Middle frontal gyrus (tissue), 1 donor: ENCODE data around the gene NR1D2.
"Not testable (repeated sequence)": the region's sequence is repeated elsewhere in the genome, so short reads cannot be mapped to it uniquely, and the experiment has no call there.

Experiments used
- DNase-seq: peaks from one replicate; pipeline ENCODE4 v3.0.0-alpha.2; 2015; ENCODE audit warnings: low spot score; ENCODE audit errors: extremely low spot score

Gene NR1D2

GRCh38 chr3:23944861-23945662 is at the start of gene NR1D2:
NR1D2 (plus strand) TSS chr3:23945286; CDS start chr3:23945579, 293 bp downstream.
- peak; percentile 70 for DNase-seq

DNA sequence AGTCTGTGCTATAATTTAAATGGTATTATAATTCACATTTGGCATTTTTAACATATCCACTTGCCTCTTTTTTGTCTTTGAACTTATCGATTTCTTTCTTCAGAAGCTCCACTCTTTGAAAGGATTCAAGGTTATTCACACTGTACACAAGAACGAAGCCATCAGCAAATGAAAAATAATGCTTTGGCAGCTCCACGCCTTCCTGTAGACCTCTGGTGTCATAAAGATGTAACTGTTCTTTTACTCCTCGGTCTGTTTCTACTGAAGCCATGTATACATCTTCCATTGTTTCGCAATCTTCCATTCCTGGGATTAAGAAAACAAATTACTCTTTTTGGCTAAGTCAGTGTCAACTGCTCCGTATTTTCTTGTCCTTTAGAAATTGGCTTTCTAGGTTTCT is 44.3 kb upstream of the NR1D2 start:
- DNase-seq: no peak

DNA sequence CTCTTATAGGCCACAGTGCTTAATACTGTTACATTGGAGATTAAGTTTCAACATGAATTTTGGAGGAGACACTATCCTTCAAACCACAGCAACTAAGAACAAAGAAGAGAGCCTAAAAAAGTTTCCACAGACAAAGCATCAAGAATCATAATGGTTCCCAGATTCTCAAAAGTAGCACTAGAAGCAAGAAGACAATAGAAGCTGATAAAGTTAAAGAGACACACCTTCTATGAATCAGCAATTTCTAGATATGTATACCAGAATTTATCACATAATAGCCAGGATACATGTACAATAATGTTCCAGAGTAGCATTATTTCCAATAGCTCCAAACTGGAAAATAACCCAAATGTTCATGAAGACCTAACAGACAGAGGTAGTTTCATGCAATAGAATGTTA is 40.5 kb upstream of the NR1D2 start:
- no peak for DNase-seq

GRCh38 chr3:23909341-23909740 is 35.7 kb upstream of the NR1D2 start:
- no peak for DNase-seq

DNA sequence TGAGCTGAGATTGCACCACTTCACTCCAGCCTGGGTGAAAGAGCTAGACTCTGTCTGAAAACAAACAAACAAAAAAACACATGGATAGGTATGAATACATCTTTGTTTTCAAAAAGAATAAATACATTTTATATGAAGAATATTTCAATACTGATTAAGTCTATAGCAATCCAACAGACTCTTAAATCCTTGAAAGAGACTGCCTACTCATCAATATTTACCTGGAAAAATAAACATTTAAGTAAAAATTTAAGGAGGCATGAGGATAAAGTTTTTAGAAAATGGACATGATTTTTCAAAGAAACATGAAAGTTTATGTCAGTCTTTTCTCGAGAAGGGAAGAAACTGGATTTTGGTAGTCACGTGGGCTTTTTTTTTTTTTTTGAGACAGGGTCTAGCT is 33.7 kb upstream of the NR1D2 start:
- DNase-seq: no peak

DNA sequence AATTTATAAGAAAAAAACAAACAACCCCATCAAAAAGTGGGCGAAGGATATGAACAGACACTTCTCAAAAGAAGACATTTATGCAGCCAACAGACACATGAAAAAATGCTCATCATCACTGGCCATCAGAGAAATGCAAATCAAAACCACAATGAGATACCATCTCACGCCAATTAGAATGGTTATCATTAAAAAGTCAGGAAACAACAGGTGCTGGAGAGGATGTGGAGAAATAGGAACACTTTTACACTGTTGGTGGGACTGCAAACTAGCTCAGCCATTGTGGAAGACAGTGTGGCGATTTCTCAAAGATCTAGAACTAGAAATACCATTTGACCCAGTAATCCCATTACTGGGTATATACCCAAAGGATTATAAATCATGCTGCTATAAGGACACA is 32.8 kb upstream of the NR1D2 start:
- DNase-seq: not testable (repeated sequence)

- DNase-seq: no peak
These were observed 31.9 kb upstream of the NR1D2 start for GRCh38 chr3:23913182-23913581.

DNA sequence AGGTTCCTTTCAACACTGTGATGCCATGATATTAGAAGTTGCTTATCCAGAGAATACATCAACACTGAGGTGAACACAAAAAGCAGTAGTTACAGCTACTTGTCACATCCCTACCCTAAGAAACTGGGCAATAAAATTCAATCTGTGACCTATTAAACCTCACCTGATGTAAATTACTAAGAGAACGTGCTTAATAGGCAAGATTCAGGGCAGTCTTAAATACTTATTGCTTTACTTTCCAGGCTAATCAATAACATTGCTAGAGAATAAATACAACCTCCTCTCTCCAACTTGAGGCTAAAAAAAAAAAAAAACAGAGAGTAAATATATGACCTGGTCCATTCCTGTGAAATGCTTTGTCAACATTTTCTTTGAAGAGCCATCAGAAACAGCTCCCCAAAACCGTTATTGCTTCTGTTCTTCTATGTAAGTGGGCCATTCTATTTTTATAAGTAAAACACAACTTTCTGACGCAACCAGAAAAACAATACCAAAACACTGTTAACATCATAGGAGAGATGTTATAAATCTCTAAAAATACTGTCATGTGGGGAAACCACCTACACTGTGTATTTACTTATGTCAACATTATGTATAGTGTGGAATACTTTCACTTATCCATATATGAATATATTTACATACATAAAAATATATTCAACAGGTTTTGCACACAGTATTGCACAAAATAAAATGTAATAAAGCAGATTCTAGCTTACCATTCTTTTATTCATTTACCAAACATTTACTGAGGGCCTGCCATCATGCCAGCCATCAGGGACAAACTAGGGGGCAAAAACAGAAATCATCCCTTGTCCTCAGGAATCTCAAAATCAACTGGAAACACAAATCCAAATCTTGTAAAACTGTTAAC is 31.0 kb upstream of the NR1D2 start:
- DNase-seq: no peak

DNA sequence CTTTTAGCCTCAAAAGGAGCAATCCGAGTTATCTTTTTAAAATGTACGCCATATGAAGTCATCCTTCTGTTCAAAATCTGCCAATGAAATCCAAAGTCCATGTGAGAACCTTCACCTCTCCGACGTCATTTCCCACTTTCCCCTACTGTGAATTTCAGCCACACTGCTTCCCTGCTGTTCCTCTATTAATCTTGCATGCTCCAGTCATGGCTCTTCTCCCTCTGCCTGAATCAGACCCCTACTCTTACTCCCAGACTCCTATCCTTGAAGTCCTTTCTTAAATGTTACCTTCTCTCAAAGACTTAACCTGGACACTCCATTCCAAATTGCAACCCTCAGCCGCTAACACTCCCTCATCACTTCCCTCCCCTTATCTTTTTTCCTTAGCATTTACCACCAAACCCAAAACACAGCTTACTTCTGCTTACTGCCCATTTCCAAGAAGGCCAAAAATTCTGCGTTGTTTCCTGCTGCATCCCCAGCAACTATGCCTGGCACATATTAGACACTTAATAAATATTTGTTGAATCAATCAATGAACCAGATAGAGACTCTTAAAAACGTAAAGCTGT is 29.5 kb upstream of the NR1D2 start:
- no peak for DNase-seq

- no peak for DNase-seq
These were observed 28.8 kb upstream of the NR1D2 start for GRCh38 chr3:23916152-23916885.

DNA sequence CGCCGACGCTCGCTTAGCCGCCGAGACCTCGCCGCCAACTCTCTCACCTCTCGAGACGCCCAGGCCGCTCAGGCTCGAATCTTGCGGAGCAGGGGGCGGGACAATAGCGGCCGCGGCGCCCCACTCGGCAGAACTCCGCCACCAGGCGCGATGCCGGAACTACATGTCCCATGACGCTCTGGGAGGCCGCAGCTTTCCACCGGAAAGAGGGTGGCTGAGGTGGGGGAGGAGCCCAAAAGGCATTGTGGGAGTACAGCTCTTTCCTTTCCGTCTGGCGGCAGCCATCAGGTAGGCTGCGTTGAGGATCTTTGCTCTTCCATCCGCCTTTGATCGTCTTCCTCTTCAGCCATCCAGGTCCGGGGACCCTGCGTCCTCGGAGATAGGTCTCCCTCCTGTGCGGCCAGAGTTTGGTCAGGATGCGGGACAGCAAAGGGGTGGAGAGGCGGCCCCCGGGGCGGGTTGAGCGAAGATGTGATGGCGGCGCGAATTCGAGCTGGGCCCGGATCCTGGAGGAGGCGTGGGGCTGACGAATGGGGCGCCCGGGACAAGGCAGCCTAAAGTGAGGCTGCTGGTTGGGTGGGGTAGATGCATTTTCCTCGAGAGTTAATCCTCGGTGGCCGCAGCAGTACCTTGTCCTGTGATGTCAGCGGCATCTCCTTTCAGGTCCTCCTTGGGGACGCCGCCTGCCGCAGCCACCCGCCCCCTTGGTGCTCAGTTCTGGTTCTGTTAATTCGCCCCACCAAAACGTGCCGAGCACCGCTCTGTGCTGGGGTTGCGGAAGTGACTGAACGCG is 28.0 kb upstream of the NR1D2 start, which contains the start of the genes NKIRAS1 and RPL15:
TSS of gene NKIRAS1 (minus strand) at position 105 of the 793 bp plus-strand sequence. CDS start 6,086 bp downstream, outside the sequence.
TSS of gene RPL15 (plus strand) at position 247 of the 793 bp plus-strand sequence. CDS start 728 bp downstream, outside the sequence.
- DNase-seq: peak; percentile 95

DNA sequence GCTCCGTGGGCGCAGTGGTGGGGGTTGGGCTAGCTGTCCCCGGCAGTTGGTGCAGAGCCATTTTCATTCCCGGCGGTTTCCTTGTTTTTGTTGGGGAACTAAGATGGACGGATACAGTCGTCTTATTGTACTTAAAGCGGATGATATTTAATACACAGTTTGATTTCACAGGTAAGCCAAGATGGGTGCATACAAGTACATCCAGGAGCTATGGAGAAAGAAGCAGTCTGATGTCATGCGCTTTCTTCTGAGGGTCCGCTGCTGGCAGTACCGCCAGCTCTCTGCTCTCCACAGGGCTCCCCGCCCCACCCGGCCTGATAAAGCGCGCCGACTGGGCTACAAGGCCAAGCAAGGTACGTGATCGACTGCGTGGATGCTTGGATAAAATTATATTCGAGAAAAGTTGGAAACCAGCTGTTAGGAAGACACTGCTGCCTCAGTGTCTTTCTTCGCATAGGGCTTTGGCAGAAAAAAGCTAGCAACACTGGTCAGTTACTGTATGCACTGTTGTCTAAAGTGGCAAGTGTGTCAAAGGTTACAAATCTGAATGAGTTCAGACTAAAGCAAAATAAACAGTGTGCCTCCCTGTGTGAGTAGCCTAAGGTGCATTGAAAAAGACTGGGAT is 27.3 kb upstream of the NR1D2 start:
- not testable (repeated sequence) for DNase-seq

DNA sequence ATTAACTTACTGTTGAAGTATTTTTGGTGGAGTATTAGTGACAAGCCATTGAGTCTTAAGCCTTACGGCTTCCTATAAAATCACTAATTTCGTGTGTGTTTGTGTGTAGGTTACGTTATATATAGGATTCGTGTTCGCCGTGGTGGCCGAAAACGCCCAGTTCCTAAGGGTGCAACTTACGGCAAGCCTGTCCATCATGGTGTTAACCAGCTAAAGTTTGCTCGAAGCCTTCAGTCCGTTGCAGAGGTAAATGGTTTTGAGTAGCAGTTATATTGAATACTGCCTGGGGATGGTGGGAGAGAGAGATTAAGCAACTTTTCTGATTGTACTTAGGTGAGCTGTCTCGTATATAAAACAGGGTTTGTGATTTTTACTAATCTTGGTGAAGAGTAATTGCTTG is 26.8 kb upstream of the NR1D2 start:
- DNase-seq: not testable (repeated sequence)

GRCh38 chr3:23919628-23920027 is 25.5 kb upstream of the NR1D2 start:
- DNase-seq: no peak

DNA sequence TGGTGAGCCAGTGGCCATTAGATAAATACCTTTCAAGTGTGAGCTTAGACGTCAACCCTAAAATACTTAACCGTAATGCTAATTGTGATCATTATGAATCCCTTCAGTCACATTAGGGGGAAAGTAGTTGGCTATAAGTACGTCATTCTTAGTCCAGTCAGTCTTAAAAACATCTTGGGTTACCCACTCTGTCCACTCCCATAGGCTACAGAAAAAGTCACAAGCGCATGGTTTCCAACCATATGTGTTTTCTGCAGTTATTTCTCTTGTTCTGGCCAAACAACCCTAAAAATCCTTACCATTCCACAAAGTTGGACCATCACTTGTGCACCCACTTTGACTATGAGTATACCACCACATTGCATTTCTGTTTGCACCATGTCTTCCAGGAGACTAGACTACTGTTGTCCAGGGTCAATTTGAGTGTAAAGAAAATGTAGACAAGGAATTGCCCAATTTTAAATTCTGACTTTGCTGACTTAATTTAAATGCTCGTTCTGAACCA is 24.9 kb upstream of the NR1D2 start:
- no peak for DNase-seq

DNA sequence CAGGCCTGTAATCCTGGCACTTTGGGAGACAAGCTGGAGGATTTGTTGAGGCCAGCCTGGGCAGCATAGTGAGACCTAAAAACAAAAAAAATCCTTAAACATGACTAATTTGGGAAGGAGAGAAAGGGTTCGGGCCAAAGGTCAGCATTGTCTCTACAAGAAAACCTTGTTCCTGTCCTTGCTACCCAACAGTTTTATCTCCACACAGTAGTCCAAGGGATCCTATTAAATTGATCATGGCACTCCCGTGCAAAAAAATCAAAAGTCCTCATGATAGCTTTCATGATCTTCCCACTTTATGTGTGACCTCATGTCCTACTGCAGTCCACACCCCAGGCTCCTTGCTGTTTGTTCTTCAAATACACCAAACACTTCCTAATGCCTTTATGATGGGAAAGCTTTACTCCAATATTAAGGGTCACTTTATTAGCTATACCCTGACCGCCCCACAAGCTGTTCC is 24.0 kb upstream of the NR1D2 start:
- DNase-seq: no peak

GRCh38 chr3:23923786-23924185 is 21.3 kb upstream of the NR1D2 start:
- no peak for DNase-seq

DNA sequence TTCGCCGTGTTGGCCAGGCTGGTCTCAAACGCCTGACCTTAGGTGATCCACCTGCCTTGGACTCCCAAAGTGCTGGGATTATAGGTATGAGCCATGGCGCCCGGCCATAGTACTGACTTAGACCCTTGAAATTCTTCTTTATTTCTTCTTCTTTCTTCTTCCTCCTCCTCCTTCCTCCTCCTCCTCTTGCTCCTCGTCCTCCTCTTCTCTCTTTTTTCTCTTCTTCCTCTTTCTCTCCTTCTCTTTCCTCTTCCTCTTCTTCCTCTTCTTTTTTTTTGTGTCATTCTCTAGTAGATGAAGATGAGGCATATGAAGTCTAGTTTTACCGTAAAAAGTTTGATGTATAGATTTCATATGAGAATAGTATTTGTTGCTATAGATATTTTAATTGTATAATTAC is 18.8 kb upstream of the NR1D2 start:
- DNase-seq: no peak

DNA sequence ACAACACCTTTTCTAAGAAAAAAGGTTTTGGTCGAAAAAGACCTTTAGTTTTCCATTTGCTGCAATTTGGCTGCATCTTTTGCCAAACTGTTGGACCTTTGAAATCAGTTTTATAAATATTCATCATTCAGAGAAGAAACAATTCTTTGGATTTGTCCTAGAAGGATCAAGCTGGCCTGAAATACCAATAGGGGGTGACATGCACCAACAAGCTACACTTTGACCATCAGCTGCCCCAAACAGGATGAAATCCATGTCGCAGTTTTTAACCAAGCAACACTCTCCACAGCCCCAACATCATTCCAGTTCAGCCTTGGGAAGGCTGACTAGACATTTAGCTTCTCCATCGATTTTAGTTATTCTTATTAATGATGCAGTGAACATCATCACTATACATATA is 18.4 kb upstream of the NR1D2 start:
- no peak for DNase-seq

GRCh38 chr3:23928524-23928923 is 16.6 kb upstream of the NR1D2 start:
- DNase-seq: no peak
